NK-92 (cell line): ENCODE measurements around the gene DHRS7B.
A peak's percentile ranks its signal among the peaks of the same experiment; 100 is the strongest.
"Not testable (repeated sequence)": the region's sequence is repeated elsewhere in the genome, so short reads cannot be mapped to it uniquely, and the experiment has no call there.

ENCODE experiments used
- DNase-seq: peaks from one replicate; lab custom pipeline; 2025; ENCODE audit not compliant: unreplicated experiment; lab: John Stamatoyannopoulos, UW

Gene DHRS7B

GRCh38 chr17:21204935-21205334, 78.2 kb downstream of the DHRS7B start:
- no peak for DNase-seq

DNA sequence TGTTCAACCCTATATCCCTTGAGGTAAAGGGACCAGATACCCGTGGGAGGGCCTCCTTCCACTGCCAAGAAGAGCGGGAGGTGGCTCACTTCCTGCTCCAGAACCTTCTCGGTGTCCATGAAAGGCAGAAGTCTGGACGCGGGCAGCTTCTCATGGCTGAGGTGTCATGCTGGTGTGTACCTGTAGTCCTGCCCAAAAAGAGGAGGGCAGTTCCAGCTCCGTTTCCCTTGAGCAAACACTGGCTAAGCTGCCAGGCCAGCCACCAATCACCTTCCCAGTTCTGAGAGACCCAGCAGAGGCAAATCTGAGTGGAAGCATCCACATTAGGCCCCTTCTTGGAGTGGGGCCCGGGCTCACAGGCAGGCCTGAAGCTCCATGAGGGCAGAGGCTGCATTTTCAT, 81.6 kb downstream of the DHRS7B start:
- DNase-seq = no peak

DNA sequence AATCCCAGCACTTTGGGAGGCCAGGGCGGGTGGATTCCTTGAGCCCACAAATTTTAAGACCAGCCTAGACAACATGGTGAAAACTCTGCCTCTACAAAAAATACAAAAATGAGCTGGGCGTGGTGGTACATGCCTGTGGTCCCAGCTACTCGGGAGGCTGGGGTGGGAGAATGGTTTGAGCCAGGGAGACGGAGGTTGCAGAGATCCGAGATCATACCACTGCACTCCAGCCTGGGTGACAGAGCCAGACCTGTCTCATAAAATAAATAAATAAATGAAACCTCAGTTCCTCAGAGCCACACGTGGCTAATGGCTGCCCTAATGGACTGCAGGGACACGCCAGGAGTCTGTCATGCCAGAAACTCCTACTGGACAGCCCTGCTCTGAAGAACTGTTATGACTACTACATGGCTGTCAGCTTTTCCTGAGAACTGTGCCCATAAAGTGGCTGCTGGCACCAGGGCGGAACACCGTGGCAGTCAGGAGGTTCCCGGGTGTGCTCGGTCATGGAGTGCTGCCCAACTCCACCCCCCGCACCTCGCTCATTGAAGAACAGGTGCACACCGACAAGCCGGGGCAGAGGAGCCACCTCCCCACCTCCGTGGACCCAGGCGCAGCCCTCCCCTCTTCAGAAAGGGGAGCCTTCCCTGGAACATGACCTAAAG, 82.9 kb downstream of the DHRS7B start:
- no peak for DNase-seq

DNA sequence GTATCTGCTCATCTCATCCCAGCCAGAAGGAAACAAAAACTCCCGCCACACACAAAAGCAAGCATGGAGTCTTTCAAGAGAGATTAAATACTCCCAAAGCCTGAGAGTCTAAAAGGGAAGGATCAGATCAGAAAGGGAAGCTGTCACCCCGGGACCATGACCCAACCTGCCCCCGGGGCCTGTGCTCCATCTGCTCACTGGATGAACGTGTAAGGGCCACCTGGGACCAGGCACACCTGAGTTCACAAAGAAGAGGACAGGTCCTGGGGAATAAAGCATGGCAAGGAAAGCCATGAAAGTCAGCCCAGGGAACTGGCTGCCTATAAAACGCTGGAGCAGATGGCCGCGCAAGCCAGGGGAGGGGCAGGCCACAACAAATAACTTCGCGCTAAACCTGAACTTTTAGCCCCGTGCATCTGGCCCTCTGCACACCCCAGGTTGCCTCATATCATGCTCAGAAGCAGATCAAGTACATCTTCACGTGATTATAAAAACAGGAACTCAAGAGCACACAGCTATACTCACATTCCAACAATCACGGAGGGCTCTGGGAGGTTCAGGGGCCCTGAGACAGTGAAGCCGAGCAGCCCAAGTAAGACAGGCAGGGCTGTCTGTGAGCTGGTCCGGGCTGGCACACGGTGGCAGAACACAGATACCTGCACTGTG, 83.8 kb downstream of the DHRS7B start:
- DNase-seq = no peak

GRCh38 chr17:21211825-21212479, 85.2 kb downstream of the DHRS7B start:
- no peak for DNase-seq

DNA sequence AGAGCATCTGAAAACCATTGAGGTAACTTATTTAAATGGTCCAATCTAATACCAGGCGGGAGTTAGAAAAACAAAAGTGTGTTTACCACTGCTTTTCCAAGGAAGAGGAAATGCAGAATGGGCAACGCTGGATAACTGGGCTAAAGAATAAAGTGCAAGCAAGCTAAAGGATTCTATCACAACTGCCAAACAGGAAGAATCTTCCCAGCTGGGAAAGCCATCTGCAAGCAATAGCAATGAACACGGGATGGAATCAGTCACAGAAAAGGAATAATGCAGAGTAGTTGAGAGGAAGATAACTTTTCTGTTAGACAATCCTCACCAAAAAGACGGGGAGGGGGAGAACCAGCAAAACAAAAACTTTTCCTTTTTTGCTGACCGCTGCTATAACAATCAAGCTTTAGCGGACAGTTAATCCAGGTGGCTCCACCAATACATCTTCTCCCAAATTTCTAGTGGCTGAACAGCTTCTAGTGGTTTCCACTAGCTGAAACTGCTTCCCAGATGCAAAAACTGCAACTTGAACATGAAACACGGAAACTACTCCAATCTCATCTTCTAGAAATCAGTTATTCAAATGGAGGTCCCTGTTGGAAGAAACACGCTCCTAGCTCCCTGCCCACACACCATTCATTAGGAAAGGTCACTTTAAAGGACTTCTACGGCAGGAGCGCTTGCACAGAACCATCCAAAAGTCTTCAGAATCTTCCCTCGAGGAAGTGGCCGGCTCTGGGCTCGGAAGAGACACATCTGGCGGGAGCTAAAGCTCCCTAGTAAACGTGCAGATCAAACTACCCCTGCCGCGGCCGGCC, 86.3 kb downstream of the DHRS7B start:
- no peak for DNase-seq

GRCh38 chr17:21213638-21214014, 86.9 kb downstream of the DHRS7B start:
- DNase-seq = no peak

DNA sequence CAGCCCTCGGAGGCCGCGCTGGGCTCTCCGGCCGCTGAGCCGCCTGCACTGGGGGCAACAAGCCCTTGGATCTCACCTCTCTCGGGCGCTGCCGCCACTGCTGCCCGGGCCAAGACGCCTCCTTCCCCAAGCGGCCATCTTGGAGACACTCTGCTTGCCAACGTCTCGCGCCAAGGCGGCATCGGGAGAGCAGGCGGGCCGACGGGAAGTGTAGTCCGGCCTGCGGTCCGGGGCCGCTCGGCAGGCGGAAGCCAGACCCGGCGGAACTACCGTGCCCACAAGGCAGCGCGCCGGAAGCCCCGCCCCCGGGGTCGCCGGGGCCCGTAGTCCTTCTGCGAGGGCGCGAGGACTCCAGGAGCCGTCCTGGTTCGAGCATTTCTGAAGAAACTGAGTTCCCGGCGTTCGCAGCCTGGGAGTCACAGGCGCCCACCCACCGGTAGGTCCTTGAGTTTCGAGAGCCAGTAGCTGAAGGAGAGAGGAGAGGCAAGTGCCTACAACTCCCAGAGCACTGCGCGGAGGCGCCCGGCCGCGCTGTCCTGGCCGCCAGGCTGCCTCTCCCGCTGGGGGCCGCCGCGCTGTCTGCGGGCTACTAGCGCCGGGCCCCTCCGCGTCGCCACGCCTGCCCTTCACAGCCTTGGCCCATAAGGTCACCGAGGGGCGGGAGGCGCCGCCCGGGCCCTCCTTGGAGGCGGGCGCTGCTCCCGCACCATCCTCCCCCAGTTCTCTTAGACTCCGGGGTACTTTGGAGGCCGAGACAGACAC, 87.4 kb downstream of the DHRS7B start, which contains the start of gene TMEM11:
TSS of gene TMEM11 (minus strand) at position 147 of the 762 bp plus-strand sequence. CDS start at position 138, 9 bp downstream.
- DNase-seq = peak; percentile 46

DNA sequence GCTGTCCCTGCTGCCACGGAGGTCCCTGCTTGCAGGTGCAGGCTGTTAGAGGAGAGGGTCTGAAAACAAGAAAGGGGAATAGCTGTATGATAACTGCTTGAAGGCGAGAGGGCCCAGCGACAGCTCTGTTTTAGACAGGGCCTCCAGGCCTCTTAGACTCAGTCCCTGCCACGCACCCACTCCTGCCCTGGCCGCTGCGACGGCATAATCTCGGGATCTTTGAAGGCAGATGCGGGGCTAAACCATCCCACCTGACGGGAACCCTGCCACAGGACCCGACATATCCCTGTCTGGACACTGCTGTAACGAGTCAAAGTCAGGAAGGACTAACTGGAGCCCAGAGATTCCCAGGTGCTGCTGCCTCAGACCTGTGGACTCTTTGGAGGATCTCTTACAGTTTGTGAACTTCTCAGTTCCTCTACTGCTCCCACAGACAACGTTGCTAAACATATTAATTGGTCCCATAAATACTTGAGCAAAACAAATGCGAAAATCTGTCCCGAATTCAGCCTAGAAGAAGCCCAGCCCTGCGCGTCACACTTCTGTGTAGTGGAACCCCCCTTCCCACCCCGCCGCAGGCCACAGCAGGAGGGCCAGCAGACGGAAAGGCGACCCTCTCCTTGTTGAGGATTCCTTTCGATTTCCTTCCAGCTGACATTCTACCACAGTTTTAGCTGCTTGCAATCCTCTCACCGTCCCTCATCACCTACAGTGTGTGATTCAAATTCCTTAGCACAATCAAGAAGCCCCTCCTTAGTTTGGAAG, 88.2 kb downstream of the DHRS7B start:
- DNase-seq = no peak

DNA sequence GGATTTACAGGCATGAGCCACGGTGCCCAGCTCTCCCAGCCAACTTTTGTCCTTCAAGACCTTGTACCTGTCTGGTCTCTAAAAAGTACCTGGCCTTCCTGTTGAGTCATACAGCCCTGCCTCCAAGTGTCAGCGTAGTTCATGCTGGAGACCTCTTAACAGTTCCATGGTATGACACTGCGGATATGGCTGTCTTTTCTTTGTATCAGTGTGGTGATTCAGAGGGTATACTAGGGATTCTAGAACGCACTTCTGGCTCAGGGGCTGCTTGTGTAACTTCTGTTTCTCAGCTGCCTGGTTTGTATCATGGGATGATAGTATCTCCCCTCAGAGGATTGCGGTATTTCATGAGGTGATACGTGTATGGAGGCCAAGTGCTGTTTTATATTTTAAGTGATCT, 89.2 kb downstream of the DHRS7B start:
- DNase-seq = no peak

DNA sequence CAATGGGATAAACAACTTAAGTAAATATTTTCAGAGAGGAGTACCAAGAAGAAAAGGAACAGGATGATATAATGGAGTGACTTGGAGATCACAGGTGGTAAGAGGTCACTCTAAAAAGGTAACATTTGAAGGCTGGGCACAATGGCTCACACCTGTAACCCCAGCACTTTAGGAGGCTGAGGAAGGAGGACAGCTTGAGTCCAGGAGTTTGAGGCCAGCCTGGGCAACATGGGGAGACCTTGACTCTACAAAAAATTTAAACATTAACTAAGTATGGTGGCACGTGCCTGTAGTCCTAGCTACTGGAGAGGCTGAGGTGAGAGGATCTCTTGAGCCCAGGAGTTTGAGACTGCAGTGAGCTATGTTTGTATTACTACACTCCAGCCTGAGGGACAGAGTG, 90.6 kb downstream of the DHRS7B start:
- no peak for DNase-seq

GRCh38 chr17:21218101-21218500, 91.3 kb downstream of the DHRS7B start:
- no peak for DNase-seq

DNA sequence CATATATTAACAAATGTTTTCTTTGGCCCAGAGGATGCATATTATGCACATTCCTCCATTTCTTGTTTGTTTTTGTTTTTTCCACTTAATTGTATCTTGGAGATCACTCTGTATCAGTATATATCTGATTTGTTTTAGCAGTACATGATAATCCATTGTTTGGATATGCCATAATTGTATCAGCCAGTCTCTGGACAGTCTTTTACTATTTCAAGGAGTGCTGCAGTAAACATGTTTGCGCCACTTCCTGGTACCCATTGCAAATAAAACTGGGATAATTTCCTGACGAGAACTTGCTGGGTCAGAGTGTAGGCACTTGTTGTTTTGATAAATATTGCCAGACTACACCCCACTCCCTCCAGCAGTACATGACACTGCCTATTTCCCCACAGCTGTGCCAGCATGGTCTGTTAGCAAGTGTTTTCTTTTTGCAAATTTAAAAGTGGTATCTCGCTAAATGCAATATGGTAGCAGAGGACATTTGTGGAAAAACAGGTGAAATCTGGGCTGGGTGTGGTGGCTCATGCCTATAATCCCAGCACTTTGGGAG, 92.1 kb downstream of the DHRS7B start:
- DNase-seq = no peak

GRCh38 chr17:21223086-21223485, 96.3 kb downstream of the DHRS7B start:
- no peak for DNase-seq

DNA sequence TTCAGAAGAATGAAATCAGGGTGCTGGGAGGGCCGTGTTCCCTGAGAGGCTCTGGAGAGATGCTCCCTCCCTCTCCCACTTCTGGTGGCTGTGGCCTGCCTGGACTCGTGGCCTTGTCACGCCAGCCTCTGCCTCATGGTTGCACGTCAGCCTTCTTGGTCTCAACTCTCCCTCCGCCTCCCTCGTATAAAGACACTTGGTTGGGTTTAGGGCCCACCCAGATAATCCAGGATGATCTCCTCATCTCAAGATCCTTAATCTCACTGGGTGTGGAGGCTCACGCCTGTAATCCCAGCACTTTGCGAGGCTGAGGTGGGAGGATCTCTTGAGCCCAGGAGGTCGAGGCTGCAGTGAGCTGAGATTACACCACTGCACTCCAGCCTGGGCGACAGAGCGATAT, 100.5 kb downstream of the DHRS7B start:
- not testable (repeated sequence) for DNase-seq

- no peak for DNase-seq
Measured at GRCh38 chr17:21228111-21228510, 101.3 kb downstream of the DHRS7B start.

DNA sequence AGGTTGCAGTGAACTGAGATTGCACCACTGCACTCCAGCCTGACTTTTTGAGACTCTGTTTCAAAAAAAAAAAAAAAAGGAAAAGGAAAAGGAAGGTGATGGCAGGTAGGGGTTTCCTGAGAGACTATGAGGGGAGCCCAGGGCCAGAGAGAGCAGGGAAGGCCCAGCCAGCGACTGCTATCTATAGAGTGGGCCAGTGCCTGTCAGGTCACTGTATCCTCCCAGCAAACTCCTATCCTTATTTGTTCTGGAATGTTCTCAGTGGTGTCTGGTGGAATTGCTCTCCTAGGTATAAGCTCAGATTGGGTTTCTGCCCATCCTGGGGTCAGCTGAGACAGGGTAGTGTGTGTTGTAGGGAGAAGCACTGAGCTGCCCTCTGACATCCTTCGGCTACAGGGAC, 102.1 kb downstream of the DHRS7B start:
- DNase-seq = no peak

- no peak for DNase-seq
Measured at GRCh38 chr17:21231533-21231932, 104.8 kb downstream of the DHRS7B start.

GRCh38 chr17:21232033-21232749, 105.4 kb downstream of the DHRS7B start:
- no peak for DNase-seq
